Endodermal cell (in vitro differentiated cells): ENCODE data around the gene CACNB1. TPM values are rescaled to one million over a fixed set of nuclear protein-coding genes. Genes with fewer than 3 reads are reported as not detected.
A peak's percentile ranks its signal among the peaks of the same experiment; 100 is the strongest.

Experiments
- DNase-seq: peaks from one replicate; pipeline ENCODE4 v3.0.0-alpha.2; 2017
- H3K27ac ChIP-seq: 2 replicates; pipeline ENCODE4 v1.5.1; 2013; ENCODE audit warnings: mild to moderate bottlenecking, low read depth, low read length, moderate library complexity
- H3K27me3 ChIP-seq: 2 replicates; pipeline ENCODE4 v1.6.1; 2013; ENCODE audit warnings: mild to moderate bottlenecking, low read length, moderate library complexity; ENCODE audit not compliant: insufficient read depth, control insufficient read depth, poor library complexity, severe bottlenecking
- H3K36me3 ChIP-seq: 2 replicates; pipeline ENCODE4 v1.7.0; 2013; ENCODE audit warnings: mild to moderate bottlenecking, low read length, moderate library complexity; ENCODE audit not compliant: control insufficient read depth, insufficient read depth
- H3K4me1 ChIP-seq: one replicate; pipeline ENCODE4 v1.7.0; 2013; ENCODE audit warnings: low read length; ENCODE audit not compliant: control insufficient read depth, insufficient read depth
- H3K4me3 ChIP-seq: 2 replicates; pipeline ENCODE4 v1.5.1; 2013; ENCODE audit warnings: mild to moderate bottlenecking, low read length, moderate library complexity
- H3K9ac ChIP-seq: 2 replicates; pipeline ENCODE4 v1.6.1; 2013; ENCODE audit warnings: mild to moderate bottlenecking, low read length, moderate library complexity; ENCODE audit not compliant: poor library complexity, severe bottlenecking; ENCODE audit errors: extremely low read depth
- H3K9me3 ChIP-seq: 2 replicates; pipeline ENCODE4 v1.6.1; 2013; ENCODE audit warnings: mild to moderate bottlenecking, low read length, moderate library complexity; ENCODE audit not compliant: control insufficient read depth
- H3K27ac Mint-ChIP-seq: 2 replicates; pipeline ENCODE4 v1.8.0; 2020; ENCODE audit warnings: mixed read lengths
- H3K27me3 Mint-ChIP-seq: 2 replicates; pipeline ENCODE4 v1.8.0; 2021; ENCODE audit warnings: mild to moderate bottlenecking, mixed read lengths; ENCODE audit not compliant: insufficient read depth
- H3K36me3 Mint-ChIP-seq: 2 replicates; pipeline ENCODE4 v1.8.0; 2020; ENCODE audit warnings: low read depth, mixed read lengths
- H3K4me1 Mint-ChIP-seq: 2 replicates; pipeline ENCODE4 v1.8.0; 2020; ENCODE audit warnings: mixed read lengths
- H3K4me3 Mint-ChIP-seq: 2 replicates; pipeline ENCODE4 v1.8.0; 2020; ENCODE audit warnings: mild to moderate bottlenecking, moderate library complexity, mixed read lengths
- H3K9me3 Mint-ChIP-seq: 2 replicates; pipeline ENCODE4 v1.8.0; 2020; ENCODE audit warnings: mild to moderate bottlenecking, mixed read lengths
- CTCF ChIP-seq: fragments of 200-600 bp; sonication (generic); conservative IDR thresholded peaks from 2 replicates; pipeline ENCODE4 v1.5.0; 2021; ENCODE audit warnings: antibody characterized with exemption, mild to moderate bottlenecking
- WGBS, 2 experiments: methylation state at CpG; one replicate each; pipeline versions ENCODE4 v1.1.5 to v1.1.7; 2013; ENCODE audit warnings: missing lambda C conversion rate in 2 of 2, mixed read lengths in 1 of 2; ENCODE audit not compliant: insufficient coverage in 1 of 2, insufficient read length in 1 of 2; 5-methylcytosine and 5-hydroxymethylcytosine counted together
- total RNA-seq, 2 donors: library from RNA; stranded (reverse); fragmentation: NEBNext Ultra II Directional in 1 of 2; extraction: Animal tissue kit (Norgen Biotek cat#: 25700) in 1 of 2; gene quantifications; 2 replicates in 1 of 2; 3 replicates in 1 of 2; pipeline ENCODE4 v1.2.1, GENCODE V29; 2021

Gene CACNB1
- total RNA-seq, 2 donors from 2014 or later: 12.2 to 13.2 TPM

- H3K27ac Mint-ChIP-seq: no peak overlapping the region
- no peaks in the 10 kb centered on the region for H3K9me3 ChIP-seq
- peaks cover 28% of the 10 kb centered on the region for H3K36me3 ChIP-seq
- no peaks in the 10 kb centered on the region for H3K4me1 ChIP-seq
- H3K36me3 Mint-ChIP-seq: peaks cover 42% of the 10 kb centered on the region
- H3K9me3 Mint-ChIP-seq: no peaks in the 10 kb centered on the region
- 93 to 95% methylated on average over 2 to 4 of the region's 4 CpGs for whole genome bisulfite sequencing, 2 experiments
- DNase-seq: no peak
- H3K4me3 Mint-ChIP-seq: no peak overlapping the region
- no peak for TF ChIP-seq CTCF
- no peaks in the 10 kb centered on the region for H3K27me3 Mint-ChIP-seq
- no peak overlapping the region for H3K9ac ChIP-seq
- H3K27ac ChIP-seq: no peak overlapping the region
- no peak overlapping the region for H3K4me3 ChIP-seq
- peaks cover 6% of the 10 kb centered on the region for H3K4me1 Mint-ChIP-seq
- H3K27me3 ChIP-seq: no peaks in the 10 kb centered on the region
Measured at GRCh38 chr17:39178536-39178935, 18.9 kb downstream of the CACNB1 start.

- WGBS, 2 experiments: 91% methylated on average over 8 to 12 of the region's 12 CpGs
- no peak overlapping the region for H3K4me3 ChIP-seq
- no peak overlapping the region for H3K9ac ChIP-seq
- no peaks in the 10 kb centered on the region for H3K9me3 ChIP-seq
- Mint-ChIP-seq H3K36me3 (peaks cover 32% of the 10 kb centered on the region), H3K27ac (peak overlapping the region; percentile 85), H3K27me3 (no peaks in the 10 kb centered on the region), H3K4me3 (peak overlapping the region; percentile 38), H3K9me3 (no peaks in the 10 kb centered on the region), H3K4me1 (peaks cover 7% of the 10 kb centered on the region)
- peaks cover 23% of the 10 kb centered on the region for H3K36me3 ChIP-seq
- H3K4me1 ChIP-seq: no peaks in the 10 kb centered on the region
- H3K27me3 ChIP-seq: no peaks in the 10 kb centered on the region
- no peak for TF ChIP-seq CTCF
- no peak overlapping the region for H3K27ac ChIP-seq
- peak; percentile 100 for DNase-seq
Measured at GRCh38 chr17:39177256-39177655, 20.2 kb downstream of the CACNB1 start.

- Histone ChIP-seq H3K9me3 (no peaks in the 10 kb centered on the region), H3K27me3 (no peaks in the 10 kb centered on the region), H3K4me1 (no peaks in the 10 kb centered on the region), H3K36me3 (peaks cover 18% of the 10 kb centered on the region), H3K4me3 (no peak overlapping the region), H3K27ac (no peak overlapping the region), H3K9ac (no peak overlapping the region)
- Mint-ChIP-seq H3K4me3 (no peak overlapping the region), H3K27ac (peak overlapping the region; percentile 35), H3K9me3 (no peaks in the 10 kb centered on the region), H3K36me3 (peaks cover 26% of the 10 kb centered on the region), H3K27me3 (no peaks in the 10 kb centered on the region), H3K4me1 (peaks cover 11% of the 10 kb centered on the region)
- no peak for TF ChIP-seq CTCF
- peak; percentile 66 for DNase-seq
- WGBS, 2 experiments: 90 to 95% methylated on average over 10 of the region's 10 CpGs
Measured at GRCh38 chr17:39175695-39176093, 21.8 kb downstream of the CACNB1 start.
